Breast epithelium (tissue), 4 donors: ENCODE results near the gene MCM9. TPM values are rescaled to one million over a fixed set of nuclear protein-coding genes. Genes with fewer than 3 reads are reported as not detected.

ENCODE experiments used
- DNase-seq, 2 donors: peaks; one replicate each; pipeline ENCODE4 v3.0.0-alpha.2; 2019; ENCODE audit warnings: low spot score in 2 of 2
- H3K27ac ChIP-seq, 2 donors: fragments of 200-600 bp; sonication (generic) in 1 of 2; one replicate each; pipeline ENCODE4 v1.5.1; 2016 to 2019; ENCODE audit warnings: mild to moderate bottlenecking in 1 of 2
- H3K27me3 ChIP-seq, 2 donors: fragments of 200-600 bp; sonication (generic) in 1 of 2; one replicate each; pipeline versions ENCODE4 v1.5.1 to v1.6.0; 2017 to 2019; ENCODE audit warnings: control low read depth in 1 of 2, mild to moderate bottlenecking in 1 of 2
- H3K36me3 ChIP-seq: fragments of 200-600 bp; one replicate; pipeline ENCODE4 v1.5.1; 2019
- H3K4me1 ChIP-seq, 2 donors: fragments of 200-600 bp; sonication (generic); one replicate each; pipeline ENCODE4 v1.5.1; 2016 to 2019; ENCODE audit warnings: control low read depth in 1 of 2
- H3K4me3 ChIP-seq, 3 donors: fragments of 200-600 bp; sonication (generic); 1 replicate in 2 of 3; 2 replicates in 1 of 3; pipeline ENCODE4 v1.5.1; 2016 to 2019; ENCODE audit warnings: mild to moderate bottlenecking in 3 of 3, moderate library complexity in 2 of 3
- H3K9me3 ChIP-seq, 2 donors: fragments of 200-600 bp; sonication (generic) in 1 of 2; one replicate each; pipeline ENCODE4 v1.5.1; 2016 to 2019; ENCODE audit warnings: control low read depth in 1 of 2
- POLR2A ChIP-seq: fragments of 450-650 bp; IDR thresholded peaks from one replicate; pipeline ENCODE4 v1.6.1; 2016; ENCODE audit warnings: antibody characterized with exemption, mild to moderate bottlenecking, moderate library complexity
- POLR2AphosphoS5 ChIP-seq, 3 donors: sonication (generic); formaldehyde crosslinking; IDR thresholded peaks; one replicate each; pipeline ENCODE4 v1.6.1; 2017; ENCODE audit warnings: antibody characterized with exemption in 3 of 3
- intact Hi-C: fragments of 100-400 bp; cut with DNase I; formaldehyde crosslinking; loops from one replicate; pipeline ENCODE4 v1.15.1; 2023; ENCODE audit warnings: low total_unique reads
- total RNA-seq, 3 donors: library from RNA; depleted of rRNA; stranded (reverse); fragments of >200 nt; gene quantifications; one replicate each; pipeline ENCODE4 v1.1.0, GENCODE V29; 2016
- TF ChIP-seq, protein P1 (sequence below), 3 donors: fragments of 450-650 bp; IDR thresholded peaks; one replicate each; pipeline ENCODE4 v1.5.1; 2016 to 2017; ENCODE audit warnings: antibody characterized with exemption in 3 of 3, mild to moderate bottlenecking in 3 of 3, moderate library complexity in 3 of 3

Gene MCM9
- total RNA-seq, 3 donors from 2014 or later: 17.9 to 40.5 (median 33.4) TPM

DNA sequence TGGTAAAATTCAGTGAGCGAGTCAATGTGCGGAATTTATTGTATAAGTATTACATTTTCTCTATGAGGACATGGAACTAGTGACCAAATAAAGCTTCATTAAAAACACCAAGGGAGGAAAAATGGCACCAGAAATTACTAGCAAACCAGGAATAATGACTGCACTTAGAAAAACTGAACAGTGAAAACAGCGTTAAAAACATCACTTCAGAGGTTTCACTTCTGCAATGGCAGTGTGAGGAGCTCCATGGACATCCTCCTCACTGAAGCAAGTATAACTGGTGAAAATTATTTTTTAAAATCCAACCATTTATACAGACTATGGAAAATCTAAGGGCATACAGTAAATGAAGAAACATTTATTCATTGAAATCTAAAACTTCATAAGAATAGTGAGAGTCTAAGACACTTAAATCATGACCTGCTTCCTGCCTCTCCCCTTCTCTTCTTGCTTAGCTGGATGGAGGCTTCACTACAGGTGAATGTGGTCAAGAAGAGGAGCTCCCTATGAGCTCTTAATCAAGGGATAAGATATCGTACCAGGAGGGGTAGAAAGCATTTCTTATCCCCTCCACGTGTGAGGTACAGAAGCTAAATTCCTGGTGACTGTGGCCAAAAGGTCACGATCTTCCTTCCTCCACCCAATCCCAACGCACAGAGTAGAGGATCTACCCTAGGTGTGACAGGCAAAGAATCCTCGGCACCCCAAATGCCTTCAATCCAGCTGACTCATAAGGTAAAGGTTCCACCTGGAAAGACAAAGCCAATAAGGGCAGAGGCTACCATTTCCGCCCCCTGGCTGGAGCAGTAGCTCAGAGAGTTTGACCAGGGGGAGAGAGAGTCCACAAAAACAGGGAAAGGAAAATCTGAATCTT, 53.3 kb downstream of the MCM9 start:
- no peak for TF ChIP-seq POLR2AphosphoS5 (IDR thresholded peaks at IDR 0.05)
- TF ChIP-seq, protein P1, sequence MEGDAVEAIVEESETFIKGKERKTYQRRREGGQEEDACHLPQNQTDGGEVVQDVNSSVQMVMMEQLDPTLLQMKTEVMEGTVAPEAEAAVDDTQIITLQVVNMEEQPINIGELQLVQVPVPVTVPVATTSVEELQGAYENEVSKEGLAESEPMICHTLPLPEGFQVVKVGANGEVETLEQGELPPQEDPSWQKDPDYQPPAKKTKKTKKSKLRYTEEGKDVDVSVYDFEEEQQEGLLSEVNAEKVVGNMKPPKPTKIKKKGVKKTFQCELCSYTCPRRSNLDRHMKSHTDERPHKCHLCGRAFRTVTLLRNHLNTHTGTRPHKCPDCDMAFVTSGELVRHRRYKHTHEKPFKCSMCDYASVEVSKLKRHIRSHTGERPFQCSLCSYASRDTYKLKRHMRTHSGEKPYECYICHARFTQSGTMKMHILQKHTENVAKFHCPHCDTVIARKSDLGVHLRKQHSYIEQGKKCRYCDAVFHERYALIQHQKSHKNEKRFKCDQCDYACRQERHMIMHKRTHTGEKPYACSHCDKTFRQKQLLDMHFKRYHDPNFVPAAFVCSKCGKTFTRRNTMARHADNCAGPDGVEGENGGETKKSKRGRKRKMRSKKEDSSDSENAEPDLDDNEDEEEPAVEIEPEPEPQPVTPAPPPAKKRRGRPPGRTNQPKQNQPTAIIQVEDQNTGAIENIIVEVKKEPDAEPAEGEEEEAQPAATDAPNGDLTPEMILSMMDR (IDR thresholded peaks at IDR 0.05): no peak
- TF ChIP-seq POLR2A: no peak
- Histone ChIP-seq H3K4me3 (no peak overlapping the region), H3K36me3 (no peaks in the 10 kb centered on the region), H3K9me3 (no peaks in the 10 kb centered on the region), H3K4me1 (no peaks in the 10 kb centered on the region), H3K27ac (no peak overlapping the region), H3K27me3 (no peaks in the 10 kb centered on the region)
- intact Hi-C loops: no loop called here
- DNase-seq: no peak

DNA sequence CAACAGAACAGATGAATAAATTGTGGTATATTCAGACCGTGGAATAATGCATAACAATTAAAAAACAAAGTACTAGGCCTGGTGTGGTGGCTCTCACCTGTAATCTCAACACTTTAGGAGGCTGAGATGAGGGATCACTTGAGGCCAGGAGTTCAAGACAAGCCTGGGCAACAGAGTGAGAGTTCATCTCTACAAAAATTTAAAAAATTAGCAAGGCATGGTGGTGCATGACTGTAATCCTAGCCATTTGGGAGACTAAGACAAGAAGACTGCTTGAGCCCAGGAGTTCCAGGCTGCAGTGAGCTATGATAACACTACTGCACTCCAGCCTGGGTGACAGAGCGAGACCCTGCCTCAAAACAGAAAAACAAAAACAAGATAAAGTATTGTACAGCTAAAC, 57.2 kb downstream of the MCM9 start:
- no peaks in the 10 kb centered on the region for H3K36me3 ChIP-seq
- H3K4me3 ChIP-seq: no peak overlapping the region
- intact Hi-C loops: no loop called here
- no peak for DNase-seq
- H3K27me3 ChIP-seq: no peaks in the 10 kb centered on the region
- no peaks in the 10 kb centered on the region for H3K9me3 ChIP-seq
- H3K27ac ChIP-seq: no peak overlapping the region
- TF ChIP-seq, protein P1 (IDR thresholded peaks at IDR 0.05): no peak
- no peak for TF ChIP-seq POLR2AphosphoS5 (IDR thresholded peaks at IDR 0.05)
- no peak for TF ChIP-seq POLR2A
- H3K4me1 ChIP-seq: no peaks in the 10 kb centered on the region

DNA sequence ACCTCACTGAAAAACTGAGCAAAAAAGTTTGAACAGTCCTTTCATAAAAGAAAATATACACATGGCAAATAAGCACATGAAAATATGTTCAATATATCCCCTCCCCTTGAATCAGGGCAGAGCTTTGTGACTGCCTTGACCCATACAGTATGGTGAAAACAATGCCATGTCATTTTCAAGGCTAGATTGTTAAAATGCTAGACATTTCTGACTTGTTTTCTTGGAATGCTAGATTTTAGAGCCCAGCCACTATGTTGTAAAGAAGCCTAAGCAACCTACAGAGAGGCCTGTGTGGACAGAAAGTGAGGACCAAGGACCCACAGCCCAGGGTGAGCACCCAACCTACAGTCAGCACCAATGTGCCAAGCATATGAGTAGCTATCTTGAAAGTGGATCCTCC, 58.1 kb downstream of the MCM9 start:
- Histone ChIP-seq H3K4me1 (no peaks in the 10 kb centered on the region), H3K36me3 (no peaks in the 10 kb centered on the region), H3K4me3 (no peak overlapping the region), H3K9me3 (no peaks in the 10 kb centered on the region), H3K27me3 (no peaks in the 10 kb centered on the region), H3K27ac (no peak overlapping the region)
- TF ChIP-seq, protein P1 (IDR thresholded peaks at IDR 0.05): no peak
- TF ChIP-seq POLR2A (no peak), POLR2AphosphoS5 (IDR thresholded peaks at IDR 0.05) (no peak)
- DNase-seq: no peak
- intact Hi-C loops: no loop called here

DNA sequence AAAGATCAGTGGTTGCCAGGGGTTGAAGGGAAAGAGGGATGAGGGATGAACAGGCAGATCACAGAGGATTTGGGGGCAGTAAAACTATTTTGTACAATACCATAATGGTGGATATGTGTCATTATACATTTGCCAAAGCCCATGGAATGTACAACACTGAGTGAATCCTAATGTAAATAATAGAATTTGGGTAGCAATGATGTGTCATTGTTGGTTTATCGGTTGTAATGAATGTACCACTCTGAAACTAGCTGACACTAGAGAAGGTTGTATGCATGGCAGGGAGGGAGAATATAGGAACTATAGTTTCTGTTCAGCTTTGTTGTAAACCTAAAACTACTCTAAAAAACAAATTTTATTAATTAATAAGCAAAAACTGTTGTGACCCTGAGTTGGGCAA, 58.8 kb downstream of the MCM9 start:
- Histone ChIP-seq H3K4me3 (no peak overlapping the region), H3K9me3 (no peaks in the 10 kb centered on the region), H3K4me1 (no peaks in the 10 kb centered on the region), H3K36me3 (no peaks in the 10 kb centered on the region), H3K27ac (no peak overlapping the region), H3K27me3 (no peaks in the 10 kb centered on the region)
- no peak for TF ChIP-seq POLR2AphosphoS5 (IDR thresholded peaks at IDR 0.05)
- TF ChIP-seq POLR2A: no peak
- TF ChIP-seq, protein P1 (IDR thresholded peaks at IDR 0.05): no peak
- intact Hi-C loops: no loop called here
- no peak for DNase-seq

DNA sequence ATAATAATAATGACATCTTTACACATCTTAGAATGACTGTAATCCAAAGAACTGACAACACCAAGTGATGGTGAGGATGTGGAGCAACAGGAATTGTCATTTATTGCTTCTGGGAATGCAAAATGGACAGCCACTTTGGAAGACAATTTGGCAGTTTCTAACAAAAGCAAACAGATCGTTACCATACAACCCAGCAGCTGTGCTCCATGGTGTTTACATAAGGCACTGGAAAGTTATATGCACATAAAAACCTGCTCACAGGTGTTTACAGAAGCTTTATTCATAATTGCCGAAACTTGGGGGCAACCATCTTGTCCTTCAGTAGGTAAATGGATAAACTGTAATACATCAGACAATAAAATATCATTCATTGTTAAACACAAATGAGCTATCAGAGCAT, 59.3 kb downstream of the MCM9 start:
- H3K4me3 ChIP-seq: no peak overlapping the region
- H3K4me1 ChIP-seq: no peaks in the 10 kb centered on the region
- H3K27me3 ChIP-seq: no peaks in the 10 kb centered on the region
- no peak overlapping the region for H3K27ac ChIP-seq
- H3K36me3 ChIP-seq: no peaks in the 10 kb centered on the region
- intact Hi-C loops: no loop called here
- DNase-seq: no peak
- TF ChIP-seq POLR2A (no peak), POLR2AphosphoS5 (IDR thresholded peaks at IDR 0.05) (no peak)
- TF ChIP-seq, protein P1 (IDR thresholded peaks at IDR 0.05): no peak
- no peaks in the 10 kb centered on the region for H3K9me3 ChIP-seq
